Activated naive CD4-positive, alpha-beta T cell treated with anti-CD3 and anti-CD28 coated beads, Interleukin-2, amount 50 U/mL, for 72 hours (primary cell): ENCODE measurements around the gene SLC4A7. TPM values are rescaled to one million over a fixed set of nuclear protein-coding genes. Genes with fewer than 3 reads are reported as not detected.
"Not testable (repeated sequence)": the region's sequence is repeated elsewhere in the genome, so short reads cannot be mapped to it uniquely, and the experiment has no call there.

Experiments used
- ATAC-seq, 2 donors: fragments of 150-1000 bp; cut with Tn5 transposase; 2 replicates each; pipeline ENCODE4 v1.10.0; 2021; ENCODE audit warnings: mild to moderate bottlenecking in 2 of 2, moderate library complexity in 2 of 2
- DNase-seq, 2 donors: peaks; one replicate each; pipeline ENCODE4 v3.0.0; 2021 to 2022; ENCODE audit warnings: low spot score in 2 of 2
- H3K27ac Mint-ChIP-seq, 2 donors: one replicate each; pipeline ENCODE4 v1.8.0; 2022; ENCODE audit warnings: mild to moderate bottlenecking in 2 of 2, mixed read lengths in 2 of 2
- H3K36me3 Mint-ChIP-seq, 2 donors: one replicate each; pipeline ENCODE4 v1.8.0; 2022; ENCODE audit warnings: mixed read lengths in 2 of 2
- H3K9me3 Mint-ChIP-seq, 2 donors: one replicate each; pipeline ENCODE4 v1.8.0; 2022; ENCODE audit warnings: mixed read lengths in 2 of 2
- total RNA-seq, 2 donors: library from RNA; stranded (reverse); gene quantifications; one replicate each; pipeline ENCODE4 v1.2.3, GENCODE V29; 2022

Gene SLC4A7
- total RNA-seq: 10 to 100 TPM; 37.5 to 57.0 TPM

DNA sequence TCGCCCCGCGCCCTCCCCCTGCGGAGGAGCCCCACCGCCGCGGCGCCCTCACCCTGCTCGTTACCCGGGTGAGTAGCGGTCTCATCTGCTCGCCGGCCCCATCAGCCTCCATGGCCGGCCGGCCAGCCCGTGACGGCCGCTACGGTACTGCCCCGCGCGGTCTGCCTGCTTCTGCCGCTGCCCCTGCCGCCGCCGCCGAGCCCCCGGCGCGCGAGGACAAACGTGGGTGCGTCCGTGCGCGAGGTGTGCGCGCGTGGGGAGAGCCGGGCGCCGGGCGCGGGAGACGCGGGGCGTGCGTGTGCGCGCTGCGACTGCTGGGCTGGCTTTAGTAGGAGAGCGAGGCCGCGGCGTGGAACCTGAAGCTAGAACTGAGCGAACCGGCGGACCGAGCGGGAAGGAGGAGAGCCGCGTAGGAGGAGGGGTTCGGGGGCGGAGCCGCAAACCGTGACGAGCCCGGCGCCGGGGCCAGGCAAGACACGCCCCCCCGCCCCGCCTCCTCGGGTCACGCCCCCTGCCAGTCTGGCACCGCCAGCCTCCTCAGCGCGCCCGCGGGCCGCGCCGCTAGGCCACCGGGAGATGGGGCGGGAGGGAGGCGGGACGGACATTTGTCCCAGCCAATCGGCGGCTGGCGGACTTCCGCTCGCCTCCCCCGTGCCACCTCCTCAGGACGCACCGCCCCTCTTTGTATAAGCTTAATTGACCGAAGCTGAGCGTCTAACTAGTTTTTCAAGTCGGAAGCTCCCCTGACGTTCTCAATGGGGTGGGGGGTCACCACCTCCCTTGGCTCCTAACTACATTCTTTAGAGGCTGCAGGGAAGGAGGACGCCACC, at the start of gene SLC4A7:
Gene SLC4A7, minus strand, starts transcription at position 370 of the 830 bp plus-strand sequence. Its CDS starts 258 bp downstream, at position 112.
- peak; percentile 94 to 95 for ATAC-seq

DNA sequence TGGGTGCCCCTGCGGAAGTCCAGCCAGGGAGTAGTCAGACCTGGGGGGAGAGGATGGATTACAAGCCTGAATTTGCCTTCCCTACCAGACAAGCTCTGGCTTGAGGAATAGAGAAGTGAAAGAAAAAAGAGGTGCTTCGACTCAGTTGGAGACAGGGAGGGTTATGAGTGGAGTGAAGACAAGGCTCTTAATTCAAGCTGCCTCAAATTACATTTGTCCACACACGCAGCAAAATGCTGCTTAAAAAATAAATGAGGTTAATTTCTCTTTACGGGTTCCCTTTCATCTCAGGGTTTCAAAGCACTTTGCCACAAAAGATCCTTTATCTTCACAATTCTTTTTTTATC, 49.0 kb upstream of the SLC4A7 start:
- Mint-ChIP-seq H3K36me3 (no peaks in the 10 kb centered on the region), H3K9me3 (no peaks in the 10 kb centered on the region), H3K27ac (no peak overlapping the region)
- ATAC-seq: no peak
- no peak for DNase-seq

More for the DNA sequence above, at the start of gene SLC4A7:
- no peaks in the 10 kb centered on the region for H3K9me3 Mint-ChIP-seq
- peak within 1 kb of the TSS; percentile 94 to 98 for H3K27ac Mint-ChIP-seq
- DNase-seq: peak; percentile 97 to 98
- H3K36me3 Mint-ChIP-seq: peaks cover 9% of the 10 kb centered on the region in 2 donors

GRCh38 chr3:27532426-27533260, 48.5 kb upstream of the SLC4A7 start:
- no peaks in the 10 kb centered on the region for H3K36me3 Mint-ChIP-seq
- H3K9me3 Mint-ChIP-seq: no peaks in the 10 kb centered on the region
- H3K27ac Mint-ChIP-seq: no peak overlapping the region
- DNase-seq: no peak
- no peak for ATAC-seq

DNA sequence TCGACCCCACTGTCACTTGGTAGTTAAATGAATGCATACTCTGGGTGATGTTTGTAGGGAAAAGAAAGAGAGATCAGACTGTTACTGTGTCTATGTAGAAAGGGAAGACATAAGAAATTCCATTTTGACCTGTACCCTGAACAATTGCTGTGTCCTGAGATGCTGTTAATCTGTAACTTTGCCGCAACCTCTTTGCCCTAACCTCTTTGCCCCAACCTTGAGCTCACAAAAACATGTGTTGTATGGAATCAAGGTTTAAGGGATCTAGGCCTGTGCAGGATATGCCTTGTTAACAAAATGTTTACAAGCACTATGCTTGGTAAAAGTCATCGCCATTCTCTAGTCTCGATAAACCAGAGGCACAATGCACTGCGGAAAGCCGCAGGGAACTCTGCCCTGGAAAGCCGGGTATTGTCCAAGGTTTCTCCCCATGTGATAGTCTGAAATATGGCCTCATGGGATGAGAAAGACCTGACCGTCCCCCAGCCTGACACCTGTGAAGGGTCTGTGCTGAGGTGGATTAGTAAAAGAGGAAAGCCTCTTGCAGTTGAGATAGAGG, 47.1 kb upstream of the SLC4A7 start:
- H3K27ac Mint-ChIP-seq, DNase-seq, H3K36me3 Mint-ChIP-seq, H3K9me3 Mint-ChIP-seq, ATAC-seq: not testable (repeated sequence)

- no peak for ATAC-seq
- no peak overlapping the region for H3K27ac Mint-ChIP-seq
- H3K9me3 Mint-ChIP-seq: no peaks in the 10 kb centered on the region
- no peaks in the 10 kb centered on the region for H3K36me3 Mint-ChIP-seq
- no peak for DNase-seq
These were observed 44.6 kb upstream of the SLC4A7 start for GRCh38 chr3:27528791-27529190.

DNA sequence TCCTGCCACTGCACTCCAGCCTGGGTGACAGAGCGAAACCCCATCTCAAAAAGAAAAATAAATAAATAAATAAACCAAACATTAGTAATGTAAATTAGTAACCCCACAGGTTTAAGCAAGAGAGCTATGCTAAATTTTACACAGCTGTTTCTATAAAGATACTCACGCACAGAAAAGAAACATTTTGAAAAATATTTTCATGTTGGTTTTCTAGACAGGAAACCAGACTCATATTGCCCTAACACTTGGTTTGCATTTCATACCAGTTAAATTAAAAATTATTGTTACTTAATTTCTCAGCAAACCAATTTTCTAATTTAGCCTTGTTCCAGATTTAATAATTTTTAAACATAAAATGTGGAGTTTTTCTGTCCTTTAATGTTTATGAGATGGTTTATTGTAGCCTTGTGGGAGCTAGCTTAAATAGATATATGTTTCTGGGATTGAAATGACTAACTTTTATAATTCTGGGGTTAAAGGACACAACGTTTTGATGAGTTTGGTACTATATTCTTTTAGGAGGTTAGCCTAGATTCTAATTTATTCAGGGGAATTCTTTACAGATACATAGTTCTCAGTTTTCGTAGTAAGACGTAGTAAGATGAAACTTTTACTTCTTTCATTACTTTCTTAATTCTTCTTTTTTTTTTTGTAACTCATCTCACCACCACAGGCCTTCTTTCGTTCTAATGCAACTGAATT, 42.6 kb upstream of the SLC4A7 start:
- H3K36me3 Mint-ChIP-seq: no peaks in the 10 kb centered on the region
- H3K27ac Mint-ChIP-seq: no peak overlapping the region
- no peak for DNase-seq
- no peak for ATAC-seq
- no peaks in the 10 kb centered on the region for H3K9me3 Mint-ChIP-seq

GRCh38 chr3:27521872-27522265, 37.7 kb upstream of the SLC4A7 start:
- H3K27ac Mint-ChIP-seq: no peak overlapping the region
- DNase-seq (no peak), ATAC-seq (no peak)
- H3K9me3 Mint-ChIP-seq: no peaks in the 10 kb centered on the region
- no peaks in the 10 kb centered on the region for H3K36me3 Mint-ChIP-seq

DNA sequence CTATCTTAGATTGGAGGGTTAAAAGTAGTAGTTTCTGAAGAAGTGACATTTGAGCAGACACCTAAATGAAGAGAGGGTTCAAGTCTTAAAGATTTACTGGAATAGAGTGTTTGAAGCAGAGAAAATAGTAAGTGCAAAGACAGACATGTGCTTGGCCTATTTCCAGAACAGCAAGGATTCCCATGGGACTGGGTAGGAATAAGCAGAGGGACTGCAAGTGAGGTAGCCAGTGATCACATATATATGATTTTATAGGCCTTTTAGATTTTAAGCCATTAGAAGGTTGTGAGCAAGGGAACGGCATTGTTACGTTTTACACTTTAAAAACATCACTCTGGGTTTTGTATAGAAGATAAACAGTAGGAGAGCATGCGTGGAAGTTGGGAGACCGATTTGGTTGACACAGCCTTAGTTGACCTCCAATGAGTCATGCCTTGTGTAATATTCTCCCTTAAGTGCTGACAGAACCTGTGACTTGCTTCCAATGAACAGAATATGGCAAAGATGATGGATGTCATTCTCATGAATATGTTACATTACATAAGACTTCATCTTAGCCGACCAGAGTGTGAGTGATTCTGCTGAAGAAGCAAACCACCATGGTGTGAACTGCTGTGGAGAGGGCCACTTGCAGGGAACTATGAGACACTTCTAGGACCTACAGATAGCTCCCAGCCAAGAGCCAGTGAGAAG, 37.1 kb upstream of the SLC4A7 start:
- Mint-ChIP-seq H3K27ac (no peak overlapping the region), H3K9me3 (no peaks in the 10 kb centered on the region), H3K36me3 (no peaks in the 10 kb centered on the region)
- no peak for DNase-seq
- no peak for ATAC-seq

- no peak for ATAC-seq
- H3K27ac Mint-ChIP-seq: no peak overlapping the region
- no peaks in the 10 kb centered on the region for H3K9me3 Mint-ChIP-seq
- DNase-seq: no peak
- no peaks in the 10 kb centered on the region for H3K36me3 Mint-ChIP-seq
These were observed 27.7 kb upstream of the SLC4A7 start for GRCh38 chr3:27511724-27512422.

DNA sequence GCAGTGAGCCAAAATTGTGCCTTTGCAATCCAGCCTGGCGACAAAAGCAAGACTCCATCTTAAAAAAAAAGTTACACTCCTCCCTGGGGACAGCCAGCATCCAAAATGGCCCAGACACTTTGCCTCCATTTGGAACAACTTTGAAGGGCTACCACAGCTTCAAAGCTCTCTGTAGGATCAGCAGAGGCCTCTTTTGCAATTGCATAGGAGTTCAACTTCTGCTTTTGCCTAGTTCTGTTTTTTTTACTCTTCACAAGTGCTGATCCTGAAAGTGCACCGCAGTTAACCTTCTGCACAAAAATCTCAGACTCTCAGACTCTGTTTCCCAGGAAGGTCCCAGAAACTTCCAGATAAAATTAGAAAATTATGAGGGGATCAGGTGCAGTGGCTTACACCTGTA, 25.2 kb upstream of the SLC4A7 start:
- Mint-ChIP-seq H3K27ac (no peak overlapping the region), H3K9me3 (no peaks in the 10 kb centered on the region), H3K36me3 (no peaks in the 10 kb centered on the region)
- ATAC-seq (no peak), DNase-seq (no peak)

DNA sequence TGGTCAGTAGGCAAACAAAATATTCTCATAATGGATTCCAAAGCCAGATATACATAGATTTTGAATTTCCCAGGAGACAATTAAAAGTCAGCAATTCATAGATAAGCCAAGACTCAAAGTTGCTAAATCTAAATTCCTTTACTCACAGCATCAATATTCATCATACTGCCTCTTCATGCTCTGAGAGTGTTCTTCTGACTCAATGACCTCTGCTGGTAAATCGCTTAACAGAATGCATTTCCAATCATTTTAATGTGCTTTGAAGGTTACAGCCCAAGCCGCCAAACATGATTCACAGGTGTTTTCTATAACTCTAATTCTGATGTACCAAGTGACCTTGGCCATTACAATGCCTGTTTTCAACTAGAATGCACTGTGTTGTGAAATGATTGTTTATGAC, 24.2 kb upstream of the SLC4A7 start:
- H3K27ac Mint-ChIP-seq: no peak overlapping the region
- no peaks in the 10 kb centered on the region for H3K9me3 Mint-ChIP-seq
- no peaks in the 10 kb centered on the region for H3K36me3 Mint-ChIP-seq
- ATAC-seq (no peak), DNase-seq (no peak)

- Mint-ChIP-seq H3K36me3 (no peaks in the 10 kb centered on the region), H3K9me3 (no peaks in the 10 kb centered on the region), H3K27ac (no peak overlapping the region)
- ATAC-seq (no peak), DNase-seq (no peak)
These were observed 23.5 kb upstream of the SLC4A7 start for GRCh38 chr3:27507515-27508266.

GRCh38 chr3:27507111-27507510, 22.9 kb upstream of the SLC4A7 start:
- Mint-ChIP-seq H3K36me3 (no peaks in the 10 kb centered on the region), H3K9me3 (no peaks in the 10 kb centered on the region), H3K27ac (no peak overlapping the region)
- ATAC-seq: no peak
- DNase-seq: no peak

- H3K36me3 Mint-ChIP-seq: no peaks in the 10 kb centered on the region
- no peak overlapping the region for H3K27ac Mint-ChIP-seq
- DNase-seq: no peak
- no peak for ATAC-seq
- H3K9me3 Mint-ChIP-seq: no peaks in the 10 kb centered on the region
These were observed 20.6 kb upstream of the SLC4A7 start for GRCh38 chr3:27504749-27505148.

GRCh38 chr3:27503526-27503925, 19.3 kb upstream of the SLC4A7 start:
- no peaks in the 10 kb centered on the region for H3K36me3 Mint-ChIP-seq
- ATAC-seq (no peak), DNase-seq (no peak)
- no peaks in the 10 kb centered on the region for H3K9me3 Mint-ChIP-seq
- no peak overlapping the region for H3K27ac Mint-ChIP-seq
